ENCODE data around the gene YARS2. TPM values are rescaled to one million over a fixed set of nuclear protein-coding genes. Genes with fewer than 3 reads are reported as not detected.

YARS2 gene
- total and polyA plus RNA-seq, 2 of the 13 experiments (the other 11 are each of a cell fraction or from before 2014, with no cell fraction given): 17.9 to 39.6 TPM

DNA sequence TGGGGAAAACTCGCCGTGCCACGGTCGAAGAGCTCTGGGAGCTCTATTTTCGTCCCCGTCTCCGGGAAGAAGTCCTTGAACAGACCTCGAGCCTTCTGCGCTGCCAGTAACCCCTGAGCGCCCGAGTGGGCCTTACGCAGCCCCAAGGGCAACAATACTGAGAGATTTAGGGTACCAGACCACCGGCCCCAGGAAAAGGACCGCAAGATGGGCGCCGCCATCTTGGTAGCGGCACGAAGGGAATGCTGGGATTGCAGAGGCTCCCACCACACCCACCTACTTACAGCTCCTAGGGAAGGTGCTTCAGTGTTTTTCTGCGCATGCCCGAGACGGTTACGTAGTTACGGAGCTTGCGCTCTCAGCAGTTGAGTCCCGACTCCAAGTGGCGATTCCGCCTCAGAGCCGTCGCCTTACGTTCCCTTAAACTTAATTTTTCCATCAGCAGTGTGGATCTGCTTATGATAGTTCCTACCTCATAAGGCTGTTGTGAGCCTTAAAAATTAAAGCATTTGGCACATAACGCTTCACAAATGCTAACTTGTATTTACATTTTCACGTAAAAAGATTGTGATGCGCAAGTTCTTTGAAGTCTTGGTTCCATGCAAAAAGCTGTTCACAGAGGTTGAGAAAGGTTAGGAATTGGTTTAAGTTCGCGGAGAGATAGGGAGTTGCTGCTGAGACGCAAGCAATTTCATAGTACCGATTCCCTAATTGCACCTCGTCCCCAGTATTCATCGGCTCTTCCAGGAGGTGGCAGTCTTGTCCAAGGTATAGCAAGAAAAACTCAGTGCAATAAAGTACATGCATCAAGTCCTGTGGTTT lies at the start of gene YARS2 (continued):
- TF ChIP-seq, protein P1, sequence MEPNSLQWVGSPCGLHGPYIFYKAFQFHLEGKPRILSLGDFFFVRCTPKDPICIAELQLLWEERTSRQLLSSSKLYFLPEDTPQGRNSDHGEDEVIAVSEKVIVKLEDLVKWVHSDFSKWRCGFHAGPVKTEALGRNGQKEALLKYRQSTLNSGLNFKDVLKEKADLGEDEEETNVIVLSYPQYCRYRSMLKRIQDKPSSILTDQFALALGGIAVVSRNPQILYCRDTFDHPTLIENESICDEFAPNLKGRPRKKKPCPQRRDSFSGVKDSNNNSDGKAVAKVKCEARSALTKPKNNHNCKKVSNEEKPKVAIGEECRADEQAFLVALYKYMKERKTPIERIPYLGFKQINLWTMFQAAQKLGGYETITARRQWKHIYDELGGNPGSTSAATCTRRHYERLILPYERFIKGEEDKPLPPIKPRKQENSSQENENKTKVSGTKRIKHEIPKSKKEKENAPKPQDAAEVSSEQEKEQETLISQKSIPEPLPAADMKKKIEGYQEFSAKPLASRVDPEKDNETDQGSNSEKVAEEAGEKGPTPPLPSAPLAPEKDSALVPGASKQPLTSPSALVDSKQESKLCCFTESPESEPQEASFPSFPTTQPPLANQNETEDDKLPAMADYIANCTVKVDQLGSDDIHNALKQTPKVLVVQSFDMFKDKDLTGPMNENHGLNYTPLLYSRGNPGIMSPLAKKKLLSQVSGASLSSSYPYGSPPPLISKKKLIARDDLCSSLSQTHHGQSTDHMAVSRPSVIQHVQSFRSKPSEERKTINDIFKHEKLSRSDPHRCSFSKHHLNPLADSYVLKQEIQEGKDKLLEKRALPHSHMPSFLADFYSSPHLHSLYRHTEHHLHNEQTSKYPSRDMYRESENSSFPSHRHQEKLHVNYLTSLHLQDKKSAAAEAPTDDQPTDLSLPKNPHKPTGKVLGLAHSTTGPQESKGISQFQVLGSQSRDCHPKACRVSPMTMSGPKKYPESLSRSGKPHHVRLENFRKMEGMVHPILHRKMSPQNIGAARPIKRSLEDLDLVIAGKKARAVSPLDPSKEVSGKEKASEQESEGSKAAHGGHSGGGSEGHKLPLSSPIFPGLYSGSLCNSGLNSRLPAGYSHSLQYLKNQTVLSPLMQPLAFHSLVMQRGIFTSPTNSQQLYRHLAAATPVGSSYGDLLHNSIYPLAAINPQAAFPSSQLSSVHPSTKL (CRISPR knock-in tag; IDR thresholded peaks at IDR 0.05): peak; percentile 9; the same call in 1 of the 2 replicates
- TF ChIP-seq KAT8 (CRISPR knock-in tag; IDR thresholded peaks at IDR 0.05) (peak; percentile 91), ZNF337 (CRISPR knock-in tag; IDR thresholded peaks at IDR 0.05; ENCODE audit: borderline replicate concordance, low read depth) (no peak), ZFAT (CRISPR knock-in tag; conservative IDR thresholded peaks at IDR 0.05) (no peak), TGIF2 (CRISPR knock-in tag; IDR thresholded peaks at IDR 0.05) (no peak; the same call in none of the 2 replicates), PHF21A (CRISPR knock-in tag; IDR thresholded peaks at IDR 0.05) (peak; percentile 65), ATF7-NPFF (CRISPR knock-in tag; IDR thresholded peaks at IDR 0.05; ENCODE audit: low read depth) (no peak), NCOA2 (CRISPR knock-in tag; IDR thresholded peaks at IDR 0.05) (no peak), SYNCRIP (IDR thresholded peaks at IDR 0.05; ENCODE audit: insufficient read depth, low read depth, low read length) (no peak), ZNF546 (CRISPR knock-in tag; conservative IDR thresholded peaks at IDR 0.05) (no peak; the same call in 1 of the 2 replicates), NPAS2 (CRISPR knock-in tag; IDR thresholded peaks at IDR 0.05; ENCODE audit: borderline replicate concordance) (no peak), ZNF33B (CRISPR knock-in tag; IDR thresholded peaks at IDR 0.05) (0 out of 2 replicates have a peak, but pooled peaks have one; percentile 11), THYN1 (CRISPR knock-in tag; IDR thresholded peaks at IDR 0.05; ENCODE audit: borderline replicate concordance, low read depth) (no peak), BHLHE40 (IDR thresholded peaks at IDR 0.05; ENCODE audit: low read length) (no peak), ZNF205 (CRISPR knock-in tag; IDR thresholded peaks at IDR 0.05) (no peak), AHR (CRISPR knock-in tag; IDR thresholded peaks at IDR 0.05) (no peak), ZNF253 (CRISPR knock-in tag; IDR thresholded peaks at IDR 0.05; ENCODE audit: borderline replicate concordance) (no peak)
- TF ChIP-seq, protein P2, sequence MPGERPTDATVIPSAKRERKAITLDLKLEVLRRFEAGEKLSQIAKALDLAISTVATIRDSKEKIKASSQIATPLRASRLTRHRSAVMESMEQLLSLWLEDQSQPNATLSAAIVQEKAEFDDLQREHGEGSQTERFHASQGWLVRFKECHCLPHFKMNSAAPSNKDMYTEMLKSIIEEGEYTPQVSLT (CRISPR knock-in tag; IDR thresholded peaks at IDR 0.05; ENCODE audit: borderline replicate concordance, low read depth): no peak
- TF ChIP-seq, protein P3, sequence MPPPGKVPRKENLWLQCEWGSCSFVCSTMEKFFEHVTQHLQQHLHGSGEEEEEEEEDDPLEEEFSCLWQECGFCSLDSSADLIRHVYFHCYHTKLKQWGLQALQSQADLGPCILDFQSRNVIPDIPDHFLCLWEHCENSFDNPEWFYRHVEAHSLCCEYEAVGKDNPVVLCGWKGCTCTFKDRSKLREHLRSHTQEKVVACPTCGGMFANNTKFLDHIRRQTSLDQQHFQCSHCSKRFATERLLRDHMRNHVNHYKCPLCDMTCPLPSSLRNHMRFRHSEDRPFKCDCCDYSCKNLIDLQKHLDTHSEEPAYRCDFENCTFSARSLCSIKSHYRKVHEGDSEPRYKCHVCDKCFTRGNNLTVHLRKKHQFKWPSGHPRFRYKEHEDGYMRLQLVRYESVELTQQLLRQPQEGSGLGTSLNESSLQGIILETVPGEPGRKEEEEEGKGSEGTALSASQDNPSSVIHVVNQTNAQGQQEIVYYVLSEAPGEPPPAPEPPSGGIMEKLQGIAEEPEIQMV (CRISPR knock-in tag; IDR thresholded peaks at IDR 0.05; ENCODE audit: low read depth): no peak
- TF ChIP-seq, protein P4, sequence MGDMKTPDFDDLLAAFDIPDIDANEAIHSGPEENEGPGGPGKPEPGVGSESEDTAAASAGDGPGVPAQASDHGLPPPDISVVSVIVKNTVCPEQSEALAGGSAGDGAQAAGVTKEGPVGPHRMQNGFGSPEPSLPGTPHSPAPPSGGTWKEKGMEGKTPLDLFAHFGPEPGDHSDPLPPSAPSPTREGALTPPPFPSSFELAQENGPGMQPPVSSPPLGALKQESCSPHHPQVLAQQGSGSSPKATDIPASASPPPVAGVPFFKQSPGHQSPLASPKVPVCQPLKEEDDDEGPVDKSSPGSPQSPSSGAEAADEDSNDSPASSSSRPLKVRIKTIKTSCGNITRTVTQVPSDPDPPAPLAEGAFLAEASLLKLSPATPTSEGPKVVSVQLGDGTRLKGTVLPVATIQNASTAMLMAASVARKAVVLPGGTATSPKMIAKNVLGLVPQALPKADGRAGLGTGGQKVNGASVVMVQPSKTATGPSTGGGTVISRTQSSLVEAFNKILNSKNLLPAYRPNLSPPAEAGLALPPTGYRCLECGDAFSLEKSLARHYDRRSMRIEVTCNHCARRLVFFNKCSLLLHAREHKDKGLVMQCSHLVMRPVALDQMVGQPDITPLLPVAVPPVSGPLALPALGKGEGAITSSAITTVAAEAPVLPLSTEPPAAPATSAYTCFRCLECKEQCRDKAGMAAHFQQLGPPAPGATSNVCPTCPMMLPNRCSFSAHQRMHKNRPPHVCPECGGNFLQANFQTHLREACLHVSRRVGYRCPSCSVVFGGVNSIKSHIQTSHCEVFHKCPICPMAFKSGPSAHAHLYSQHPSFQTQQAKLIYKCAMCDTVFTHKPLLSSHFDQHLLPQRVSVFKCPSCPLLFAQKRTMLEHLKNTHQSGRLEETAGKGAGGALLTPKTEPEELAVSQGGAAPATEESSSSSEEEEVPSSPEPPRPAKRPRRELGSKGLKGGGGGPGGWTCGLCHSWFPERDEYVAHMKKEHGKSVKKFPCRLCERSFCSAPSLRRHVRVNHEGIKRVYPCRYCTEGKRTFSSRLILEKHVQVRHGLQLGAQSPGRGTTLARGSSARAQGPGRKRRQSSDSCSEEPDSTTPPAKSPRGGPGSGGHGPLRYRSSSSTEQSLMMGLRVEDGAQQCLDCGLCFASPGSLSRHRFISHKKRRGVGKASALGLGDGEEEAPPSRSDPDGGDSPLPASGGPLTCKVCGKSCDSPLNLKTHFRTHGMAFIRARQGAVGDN (CRISPR knock-in tag; IDR thresholded peaks at IDR 0.05): peak; percentile 95

All from HepG2 (cell line).